ENCODE results near the gene ZNF197.

Gene ZNF197

DNA sequence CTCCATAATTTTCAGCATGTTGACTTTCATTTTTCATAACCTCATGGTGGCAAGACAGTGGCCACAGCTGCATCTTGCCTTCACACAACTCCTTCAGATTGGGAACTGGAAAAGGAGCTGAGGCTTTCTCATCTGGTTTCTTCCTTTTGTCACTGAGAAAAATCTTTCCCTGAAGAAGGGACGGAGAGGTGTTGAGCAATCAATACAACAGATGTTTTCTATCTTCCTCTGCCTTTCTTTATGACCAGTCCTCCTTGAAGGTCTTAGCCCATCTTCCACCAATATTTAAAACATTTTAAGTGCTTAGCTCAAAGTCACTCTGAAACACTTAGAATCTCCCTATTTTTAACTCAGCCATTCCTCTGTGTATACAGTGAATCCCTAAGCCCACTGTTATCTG is 28.2 kb upstream of the ZNF197 start:
- DNase-seq = no peak
- Histone ChIP-seq H3K27ac (no peak overlapping the region), H3K4me3 (ENCODE audit: low read depth, low read length) (no peak overlapping the region), H3K27me3 (ENCODE audit: insufficient read depth, low read depth, severe bottlenecking) (no peaks in the 10 kb centered on the region), H3K9me3 (ENCODE audit: severe bottlenecking) (peaks cover 10% of the 10 kb centered on the region), H3K36me3 (peaks cover 51% of the 10 kb centered on the region)
- TF ChIP-seq, protein P1, sequence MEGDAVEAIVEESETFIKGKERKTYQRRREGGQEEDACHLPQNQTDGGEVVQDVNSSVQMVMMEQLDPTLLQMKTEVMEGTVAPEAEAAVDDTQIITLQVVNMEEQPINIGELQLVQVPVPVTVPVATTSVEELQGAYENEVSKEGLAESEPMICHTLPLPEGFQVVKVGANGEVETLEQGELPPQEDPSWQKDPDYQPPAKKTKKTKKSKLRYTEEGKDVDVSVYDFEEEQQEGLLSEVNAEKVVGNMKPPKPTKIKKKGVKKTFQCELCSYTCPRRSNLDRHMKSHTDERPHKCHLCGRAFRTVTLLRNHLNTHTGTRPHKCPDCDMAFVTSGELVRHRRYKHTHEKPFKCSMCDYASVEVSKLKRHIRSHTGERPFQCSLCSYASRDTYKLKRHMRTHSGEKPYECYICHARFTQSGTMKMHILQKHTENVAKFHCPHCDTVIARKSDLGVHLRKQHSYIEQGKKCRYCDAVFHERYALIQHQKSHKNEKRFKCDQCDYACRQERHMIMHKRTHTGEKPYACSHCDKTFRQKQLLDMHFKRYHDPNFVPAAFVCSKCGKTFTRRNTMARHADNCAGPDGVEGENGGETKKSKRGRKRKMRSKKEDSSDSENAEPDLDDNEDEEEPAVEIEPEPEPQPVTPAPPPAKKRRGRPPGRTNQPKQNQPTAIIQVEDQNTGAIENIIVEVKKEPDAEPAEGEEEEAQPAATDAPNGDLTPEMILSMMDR (IDR thresholded peaks at IDR 0.05; ENCODE audit: low read depth, low read length) = no peak

DNA sequence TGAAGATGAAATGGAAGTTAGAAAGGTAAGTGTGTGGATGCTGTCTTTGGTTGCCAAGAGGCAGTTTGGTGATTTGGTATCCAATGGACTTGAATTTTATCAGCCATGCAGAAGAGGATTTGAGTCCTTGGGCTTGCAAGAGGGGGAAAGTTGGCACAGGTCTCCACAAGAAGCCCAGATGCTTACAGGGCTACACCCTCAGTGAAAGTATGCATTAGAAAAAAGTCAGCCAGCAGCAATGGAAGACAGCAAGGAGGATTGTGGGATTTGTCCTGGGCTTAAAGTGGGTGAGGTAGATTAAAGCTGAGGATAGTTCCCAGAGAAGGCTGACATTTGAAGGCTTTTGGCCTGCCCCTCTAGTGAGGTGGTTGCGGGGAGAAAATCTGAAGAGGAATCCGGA is 23.1 kb upstream of the ZNF197 start:
- Histone ChIP-seq H3K4me3 (ENCODE audit: low read depth, low read length) (no peak overlapping the region), H3K36me3 (peaks cover 8% of the 10 kb centered on the region), H3K27me3 (ENCODE audit: insufficient read depth, low read depth, severe bottlenecking) (no peaks in the 10 kb centered on the region), H3K9me3 (ENCODE audit: severe bottlenecking) (no peaks in the 10 kb centered on the region), H3K27ac (no peak overlapping the region)
- DNase-seq = no peak
- TF ChIP-seq, protein P1 (IDR thresholded peaks at IDR 0.05; ENCODE audit: low read depth, low read length) = no peak

DNA sequence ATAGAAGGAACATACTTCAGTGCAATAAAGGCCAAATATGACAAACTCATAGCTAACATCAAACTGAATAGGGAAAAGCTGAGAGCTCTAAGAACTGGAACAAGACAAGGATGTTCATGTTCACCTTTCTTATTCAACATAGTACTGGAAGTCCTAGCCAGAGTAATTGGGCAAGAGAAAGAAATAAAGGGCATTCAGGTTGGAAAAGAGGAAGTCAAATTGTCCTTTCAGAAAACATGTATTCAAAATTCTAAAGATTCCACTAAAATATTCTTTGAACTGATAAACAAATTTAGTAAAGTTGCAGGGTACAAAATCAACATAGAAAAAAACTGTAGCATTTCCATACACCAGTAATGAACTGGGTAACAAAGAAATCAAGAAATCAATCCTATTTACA is 12.2 kb upstream of the ZNF197 start:
- H3K27ac ChIP-seq = no peak overlapping the region
- TF ChIP-seq, protein P1 (IDR thresholded peaks at IDR 0.05; ENCODE audit: low read depth, low read length) = no peak
- H3K4me3 ChIP-seq (ENCODE audit: low read depth, low read length) = no peak overlapping the region
- DNase-seq = no peak
- no peaks in the 10 kb centered on the region for H3K9me3 ChIP-seq (ENCODE audit: severe bottlenecking)
- H3K27me3 ChIP-seq (ENCODE audit: insufficient read depth, low read depth, severe bottlenecking) = no peaks in the 10 kb centered on the region
- H3K36me3 ChIP-seq = no peaks in the 10 kb centered on the region

DNA sequence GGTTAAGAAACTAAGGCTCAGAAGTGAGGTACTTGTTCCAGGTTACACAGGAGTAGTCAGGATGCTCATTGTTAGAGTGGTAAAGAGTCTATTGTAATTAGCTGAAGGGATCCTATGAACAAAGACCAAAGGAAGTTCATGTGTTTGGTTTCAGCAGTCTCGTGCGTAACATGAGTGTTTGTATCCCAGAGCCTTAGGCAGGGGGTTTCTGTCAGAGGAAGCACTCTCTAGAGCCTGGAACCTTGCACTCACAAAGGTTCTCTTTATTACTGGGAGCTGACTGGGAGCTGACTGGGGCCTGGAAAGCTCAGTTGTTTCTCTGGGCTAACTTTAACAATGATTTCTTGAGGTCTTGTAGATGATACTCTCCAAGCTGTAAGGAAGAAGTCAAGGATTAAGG is 3.9 kb downstream of the ZNF197 start:
- TF ChIP-seq, protein P1 (IDR thresholded peaks at IDR 0.05; ENCODE audit: low read depth, low read length) = no peak
- Histone ChIP-seq H3K9me3 (ENCODE audit: severe bottlenecking) (no peaks in the 10 kb centered on the region), H3K27ac (no peak overlapping the region), H3K36me3 (peaks cover 36% of the 10 kb centered on the region), H3K27me3 (ENCODE audit: insufficient read depth, low read depth, severe bottlenecking) (no peaks in the 10 kb centered on the region), H3K4me3 (ENCODE audit: low read depth, low read length) (no peak overlapping the region)
- no peak for DNase-seq

DNA sequence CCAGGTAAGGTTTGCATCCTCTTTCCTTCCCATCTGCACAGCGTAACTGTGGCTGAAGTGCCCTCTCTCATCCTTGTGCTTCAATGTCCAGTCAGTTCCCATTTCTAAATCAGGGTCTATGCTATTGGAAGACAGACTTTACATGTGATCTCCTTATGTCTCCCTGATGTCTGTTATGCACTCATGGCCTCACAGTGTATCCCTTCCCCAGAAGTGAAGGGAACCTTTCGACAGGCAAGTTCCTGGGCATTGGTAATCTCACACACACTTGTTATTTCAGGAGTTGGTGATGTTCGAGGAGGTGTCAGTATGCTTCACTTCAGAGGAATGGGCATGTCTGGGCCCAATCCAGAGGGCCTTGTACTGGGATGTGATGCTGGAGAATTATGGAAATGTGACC is 7.4 kb downstream of the ZNF197 start:
- Histone ChIP-seq H3K27me3 (ENCODE audit: insufficient read depth, low read depth, severe bottlenecking) (no peaks in the 10 kb centered on the region), H3K27ac (no peak overlapping the region), H3K36me3 (peaks cover 64% of the 10 kb centered on the region), H3K9me3 (ENCODE audit: severe bottlenecking) (no peaks in the 10 kb centered on the region), H3K4me3 (ENCODE audit: low read depth, low read length) (no peak overlapping the region)
- DNase-seq = no peak
- TF ChIP-seq, protein P1 (IDR thresholded peaks at IDR 0.05; ENCODE audit: low read depth, low read length) = no peak

DNA sequence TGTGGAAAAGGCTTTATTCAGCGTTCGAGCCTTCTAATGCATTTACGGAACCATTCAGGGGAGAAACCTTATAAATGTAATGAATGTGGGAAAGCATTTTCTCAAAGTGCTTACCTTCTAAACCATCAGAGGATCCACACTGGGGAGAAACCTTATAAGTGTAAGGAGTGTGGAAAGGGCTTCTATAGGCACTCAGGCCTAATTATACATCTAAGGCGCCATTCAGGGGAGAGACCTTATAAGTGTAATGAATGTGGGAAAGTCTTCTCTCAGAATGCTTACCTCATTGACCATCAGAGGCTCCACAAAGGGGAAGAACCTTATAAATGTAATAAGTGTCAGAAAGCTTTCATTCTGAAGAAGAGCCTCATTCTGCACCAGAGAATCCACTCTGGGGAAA is 17.5 kb downstream of the ZNF197 start:
- Histone ChIP-seq H3K27me3 (ENCODE audit: insufficient read depth, low read depth, severe bottlenecking) (no peaks in the 10 kb centered on the region), H3K9me3 (ENCODE audit: severe bottlenecking) (peaks cover 23% of the 10 kb centered on the region), H3K36me3 (peaks cover 65% of the 10 kb centered on the region), H3K4me3 (ENCODE audit: low read depth, low read length) (no peak overlapping the region), H3K27ac (no peak overlapping the region)
- no peak for DNase-seq
- TF ChIP-seq, protein P1 (IDR thresholded peaks at IDR 0.05; ENCODE audit: low read depth, low read length) = no peak

Measured in WERI-Rb-1 (cell line).